Testis (tissue), 3 donors: Measurements from ENCODE around the gene MED6. TPM values are rescaled to one million over a fixed set of nuclear protein-coding genes. Genes with fewer than 3 reads are reported as not detected.

Experiments
- DNase-seq: peaks from one replicate; pipeline ENCODE4 v3.0.0-alpha.2; 2019
- H3K27ac ChIP-seq, 2 donors: fragments of 200-600 bp; sonication (generic); one replicate each; pipeline ENCODE4 v1.5.1; 2019
- H3K27me3 ChIP-seq: fragments of 200-600 bp; sonication (generic); one replicate; pipeline ENCODE4 v1.5.1; 2019
- H3K36me3 ChIP-seq: fragments of 200-600 bp; sonication (generic); one replicate; pipeline ENCODE4 v1.5.1; 2017; ENCODE audit warnings: low read depth; ENCODE audit errors: missing control alignments
- H3K4me1 ChIP-seq: fragments of 200-600 bp; sonication (generic); one replicate; pipeline ENCODE4 v1.5.1; 2019
- H3K4me3 ChIP-seq, 2 donors: fragments of 200-600 bp; sonication (generic); one replicate each; pipeline ENCODE4 v1.5.1; 2017 to 2019
- H3K9me3 ChIP-seq: fragments of 200-600 bp; sonication (generic); one replicate; pipeline ENCODE4 v1.5.1; 2017
- CTCF ChIP-seq, 3 experiments: fragments of 450-650 bp in 2 of 3; fragments of 200-600 bp in 1 of 3; sonication (generic) in 1 of 3; IDR thresholded peaks; one replicate each; pipeline ENCODE4 v1.5.1; 2016 to 2019; ENCODE audit warnings: antibody characterized with exemption in 3 of 3, mild to moderate bottlenecking in 2 of 3, moderate library complexity in 1 of 3
- POLR2A ChIP-seq: fragments of 450-650 bp; IDR thresholded peaks from one replicate; pipeline ENCODE4 v1.6.1; 2017; ENCODE audit warnings: antibody characterized with exemption, mild to moderate bottlenecking, moderate library complexity
- WGBS, 2 donors: methylation state at CpG; one replicate each; pipeline ENCODE4 v1.1.5; 2018; 5-methylcytosine and 5-hydroxymethylcytosine counted together
- intact Hi-C: fragments of 100-400 bp; cut with DNase I; formaldehyde crosslinking; loops from one replicate; pipeline ENCODE4 v1.15.1; 2023; ENCODE audit warnings: low total_unique reads
- polyA plus RNA-seq: library from polyadenylated mRNA; stranded (reverse); fragments of 350-450 nt; fragmentation: Illumina TruSeq; extraction: RNeasy Lipid Tissue Mini Kit (QIAGEN cat#74804); gene quantifications from one replicate; pipeline ENCODE4 v1.2.3, GENCODE V29; 2014; ENCODE audit warnings: low read depth, low replicate concordance; ENCODE audit not compliant: insufficient read depth
- total RNA-seq, 2 donors: library from RNA; depleted of rRNA; stranded (reverse); fragments of >200 nt; gene quantifications; one replicate each; pipeline ENCODE4 v1.2.3, GENCODE V29; 2016

MED6 gene
- total and polyA plus RNA-seq, 3 donors from 2014 or later = 24.8 to 63.0 (median 60.6) TPM

GRCh38 chr14:70622111-70622712 lies 21.8 kb upstream of the MED6 start:
- Histone ChIP-seq H3K4me1 (no peaks in the 10 kb centered on the region), H3K36me3 (no peaks in the 10 kb centered on the region), H3K27ac (no peak overlapping the region), H3K4me3 (no peak overlapping the region), H3K9me3 (no peaks in the 10 kb centered on the region), H3K27me3 (no peaks in the 10 kb centered on the region)
- WGBS, 2 donors = 45 to 53% methylated on average over 3 of the region's 3 CpGs
- peak; percentile 26 to 55 (median 43) for TF ChIP-seq CTCF (IDR thresholded peaks at IDR 0.05)
- no peak for TF ChIP-seq POLR2A
- peak; percentile 47 for DNase-seq
- intact Hi-C loops = no loop called here

GRCh38 chr14:70619708-70620107 lies 19.3 kb upstream of the MED6 start:
- intact Hi-C loops = no loop called here
- H3K9me3 ChIP-seq = no peaks in the 10 kb centered on the region

GRCh38 chr14:70618314-70618713 lies 17.9 kb upstream of the MED6 start:
- no peaks in the 10 kb centered on the region for H3K9me3 ChIP-seq
- TF ChIP-seq POLR2A (no peak), CTCF (IDR thresholded peaks at IDR 0.05) (no peak)
- intact Hi-C loops = no loop called here
- no peaks in the 10 kb centered on the region for H3K27me3 ChIP-seq
- H3K4me3 ChIP-seq = no peak overlapping the region
- no peaks in the 10 kb centered on the region for H3K4me1 ChIP-seq
- H3K36me3 ChIP-seq = no peaks in the 10 kb centered on the region
- H3K27ac ChIP-seq = no peak overlapping the region
- no peak for DNase-seq
- WGBS, 2 donors = 62 to 72% methylated on average over 2 of the region's 2 CpGs

More at GRCh38 chr14:70619708-70620107, 19.3 kb upstream of the MED6 start:
- Histone ChIP-seq H3K27ac (no peak overlapping the region), H3K4me1 (no peaks in the 10 kb centered on the region), H3K27me3 (no peaks in the 10 kb centered on the region), H3K36me3 (no peaks in the 10 kb centered on the region), H3K4me3 (no peak overlapping the region)
- TF ChIP-seq CTCF (IDR thresholded peaks at IDR 0.05) (no peak), POLR2A (no peak)
- no peak for DNase-seq

GRCh38 chr14:70616646-70617045 lies 16.2 kb upstream of the MED6 start:
- Histone ChIP-seq H3K27ac (no peak overlapping the region), H3K27me3 (no peaks in the 10 kb centered on the region), H3K4me1 (no peaks in the 10 kb centered on the region), H3K4me3 (no peak overlapping the region), H3K36me3 (no peaks in the 10 kb centered on the region), H3K9me3 (no peaks in the 10 kb centered on the region)
- no peak for DNase-seq
- intact Hi-C loops = no loop called here
- WGBS, 2 donors = 83 to 93% methylated on average over 3 of the region's 3 CpGs
- no peak for TF ChIP-seq POLR2A
- TF ChIP-seq CTCF (IDR thresholded peaks at IDR 0.05) = no peak

GRCh38 chr14:70611216-70611615 lies 10.8 kb upstream of the MED6 start:
- H3K4me3 ChIP-seq = no peak overlapping the region
- DNase-seq = no peak
- WGBS, 2 donors = 58 to 66% methylated on average over 3 of the region's 3 CpGs

More at GRCh38 chr14:70611216-70611615, 10.8 kb upstream of the MED6 start:
- Histone ChIP-seq H3K9me3 (no peaks in the 10 kb centered on the region), H3K36me3 (no peaks in the 10 kb centered on the region), H3K4me1 (no peaks in the 10 kb centered on the region), H3K27me3 (no peaks in the 10 kb centered on the region), H3K27ac (no peak overlapping the region)
- intact Hi-C loops = no loop called here
- TF ChIP-seq POLR2A (no peak), CTCF (IDR thresholded peaks at IDR 0.05) (no peak)
